Keratinocyte (primary cell): Measurements from ENCODE around the gene ENPP3.

Experiments
- EZH2 ChIP-seq: IDR thresholded peaks from one replicate; pipeline ENCODE4 v1.6.1; 2012; ENCODE audit warnings: inconsistent platforms, mild to moderate bottlenecking, low read length, moderate library complexity
- TF ChIP-seq, protein P1 (sequence below), 3 experiments: IDR thresholded peaks in 1 of 3; conservative IDR thresholded peaks in 1 of 3; optimal IDR thresholded peaks in 1 of 3; 2 replicates in 2 of 3; 3 replicates in 1 of 3; pipeline versions ENCODE3 to v1.5.1; 2011; ENCODE audit warnings: low read length in 3 of 3, mild to moderate bottlenecking in 3 of 3, moderate library complexity in 2 of 3, control low read depth in 1 of 3, inconsistent platforms in 1 of 3; ENCODE audit not compliant: insufficient read depth in 2 of 3; ENCODE audit errors: extremely low read depth in 1 of 3

- no peak for TF ChIP-seq EZH2
- TF ChIP-seq, protein P1, sequence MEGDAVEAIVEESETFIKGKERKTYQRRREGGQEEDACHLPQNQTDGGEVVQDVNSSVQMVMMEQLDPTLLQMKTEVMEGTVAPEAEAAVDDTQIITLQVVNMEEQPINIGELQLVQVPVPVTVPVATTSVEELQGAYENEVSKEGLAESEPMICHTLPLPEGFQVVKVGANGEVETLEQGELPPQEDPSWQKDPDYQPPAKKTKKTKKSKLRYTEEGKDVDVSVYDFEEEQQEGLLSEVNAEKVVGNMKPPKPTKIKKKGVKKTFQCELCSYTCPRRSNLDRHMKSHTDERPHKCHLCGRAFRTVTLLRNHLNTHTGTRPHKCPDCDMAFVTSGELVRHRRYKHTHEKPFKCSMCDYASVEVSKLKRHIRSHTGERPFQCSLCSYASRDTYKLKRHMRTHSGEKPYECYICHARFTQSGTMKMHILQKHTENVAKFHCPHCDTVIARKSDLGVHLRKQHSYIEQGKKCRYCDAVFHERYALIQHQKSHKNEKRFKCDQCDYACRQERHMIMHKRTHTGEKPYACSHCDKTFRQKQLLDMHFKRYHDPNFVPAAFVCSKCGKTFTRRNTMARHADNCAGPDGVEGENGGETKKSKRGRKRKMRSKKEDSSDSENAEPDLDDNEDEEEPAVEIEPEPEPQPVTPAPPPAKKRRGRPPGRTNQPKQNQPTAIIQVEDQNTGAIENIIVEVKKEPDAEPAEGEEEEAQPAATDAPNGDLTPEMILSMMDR (optimal IDR thresholded peaks at IDR 0.05 in 1 of 3, IDR thresholded peaks at IDR 0.05 in 1 of 3, conservative IDR thresholded peaks at IDR 0.05 in 1 of 3; ENCODE audit: extremely low read depth in 1 of 3, insufficient read depth in 2 of 3, low read length in 3 of 3), result no peak
Measured at GRCh38 chr6:131755597-131755996, 118.5 kb downstream of the ENPP3 start.
